Activated CD4-positive, alpha-beta T cell treated with anti-CD3 and anti-CD28 coated beads, Interleukin-2, amount 10 ng/mL, durations not matched to agents 24 days and 14 days (primary cell): ENCODE results near the gene LRGUK. TPM values are rescaled to one million over a fixed set of nuclear protein-coding genes. Genes with fewer than 3 reads are reported as not detected.
"Not testable (repeated sequence)": the region's sequence is repeated elsewhere in the genome, so short reads cannot be mapped to it uniquely, and the experiment has no call there.

Experiments
- DNase-seq: peaks from one replicate; pipeline ENCODE4 v3.0.0; 2022
- H3K27ac Mint-ChIP-seq: one replicate; pipeline ENCODE4 v1.8.0; 2022; ENCODE audit warnings: mild to moderate bottlenecking, mixed read lengths
- H3K27me3 Mint-ChIP-seq: one replicate; pipeline ENCODE4 v1.8.0; 2022; ENCODE audit warnings: mixed read lengths
- H3K36me3 Mint-ChIP-seq: one replicate; pipeline ENCODE4 v1.8.0; 2022; ENCODE audit warnings: low read depth, mild to moderate bottlenecking, mixed read lengths
- H3K4me1 Mint-ChIP-seq: one replicate; pipeline ENCODE4 v1.8.0; 2021; ENCODE audit warnings: mixed read lengths
- H3K4me3 Mint-ChIP-seq: one replicate; pipeline ENCODE4 v1.8.0; 2022; ENCODE audit warnings: mild to moderate bottlenecking, moderate library complexity, mixed read lengths
- H3K9me3 Mint-ChIP-seq: one replicate; pipeline ENCODE4 v1.8.0; 2021; ENCODE audit warnings: mixed read lengths
- intact Hi-C: fragments of 100-400 bp; cut with micrococcal nuclease; formaldehyde crosslinking; loops from one replicate; pipeline ENCODE4 v1.15.1; 2023
- total RNA-seq: library from RNA; stranded (reverse); gene quantifications from 2 replicates; pipeline ENCODE4 v1.2.3, GENCODE V29; 2022

The LRGUK gene
- total RNA-seq, 1 donor from 2014 or later = 0.16 TPM

DNA sequence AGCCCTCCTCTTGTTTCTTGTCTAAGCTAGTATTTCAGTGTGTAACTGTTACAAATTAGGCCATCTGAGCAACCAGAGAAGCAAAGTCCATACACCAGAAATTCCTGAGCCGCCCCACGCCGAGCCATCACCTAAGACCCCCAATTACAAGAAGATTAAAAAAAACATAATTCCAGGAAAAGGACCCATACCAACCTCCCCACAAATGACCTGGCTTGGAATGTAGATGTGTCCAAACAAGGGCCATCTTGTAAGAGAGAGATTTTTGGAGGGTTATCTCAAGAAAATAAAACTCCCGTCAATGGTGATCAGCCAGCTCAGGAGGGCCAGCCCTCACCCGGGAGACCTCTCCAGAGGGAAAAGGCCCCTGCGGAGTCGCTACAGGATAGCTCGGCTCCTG is 83.1 kb downstream of the LRGUK start:
- intact Hi-C loops = no loop called here
- DNase-seq = no peak
- Mint-ChIP-seq H3K27me3 (peaks cover 7% of the 10 kb centered on the region), H3K9me3 (no peaks in the 10 kb centered on the region), H3K4me1 (no peaks in the 10 kb centered on the region), H3K36me3 (no peaks in the 10 kb centered on the region), H3K27ac (no peak overlapping the region), H3K4me3 (no peak overlapping the region)

DNA sequence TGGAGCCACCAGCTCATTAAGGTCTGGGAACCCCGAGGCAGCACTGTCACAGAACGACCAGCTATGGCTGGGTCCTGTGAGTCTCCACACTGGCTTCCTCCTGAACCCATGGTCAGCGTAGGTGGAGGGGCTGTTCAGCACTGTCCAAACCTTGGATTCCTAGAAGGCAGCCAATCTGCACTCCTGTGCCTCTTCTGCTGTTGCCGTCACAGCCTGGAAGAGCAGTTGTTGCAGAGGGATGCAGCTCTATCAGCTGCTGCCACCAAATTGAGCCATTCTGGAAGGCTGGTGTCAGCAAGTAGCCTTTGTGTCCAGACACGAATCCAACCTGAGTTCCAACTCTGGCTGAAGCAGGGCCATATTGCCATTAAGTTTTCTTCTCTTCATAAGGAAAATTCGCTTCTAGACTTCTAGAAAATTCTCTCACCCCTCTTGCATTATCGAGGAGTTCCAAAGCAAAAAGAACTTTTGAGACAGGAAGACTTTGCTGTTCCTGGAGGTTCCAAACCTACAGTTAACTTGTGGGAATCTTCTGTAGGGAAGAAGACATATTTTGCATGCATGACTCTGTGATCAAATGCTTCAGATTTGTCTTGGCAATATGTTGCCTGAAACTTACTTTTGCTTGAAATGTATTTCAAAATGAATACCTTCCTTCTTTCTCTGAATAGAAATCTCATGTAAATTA is 84.0 kb downstream of the LRGUK start:
- no peak for DNase-seq
- Mint-ChIP-seq H3K4me1 (no peaks in the 10 kb centered on the region), H3K4me3 (no peak overlapping the region), H3K9me3 (no peaks in the 10 kb centered on the region), H3K27me3 (peaks cover 7% of the 10 kb centered on the region), H3K36me3 (no peaks in the 10 kb centered on the region), H3K27ac (no peak overlapping the region)
- intact Hi-C loops = no loop called here

DNA sequence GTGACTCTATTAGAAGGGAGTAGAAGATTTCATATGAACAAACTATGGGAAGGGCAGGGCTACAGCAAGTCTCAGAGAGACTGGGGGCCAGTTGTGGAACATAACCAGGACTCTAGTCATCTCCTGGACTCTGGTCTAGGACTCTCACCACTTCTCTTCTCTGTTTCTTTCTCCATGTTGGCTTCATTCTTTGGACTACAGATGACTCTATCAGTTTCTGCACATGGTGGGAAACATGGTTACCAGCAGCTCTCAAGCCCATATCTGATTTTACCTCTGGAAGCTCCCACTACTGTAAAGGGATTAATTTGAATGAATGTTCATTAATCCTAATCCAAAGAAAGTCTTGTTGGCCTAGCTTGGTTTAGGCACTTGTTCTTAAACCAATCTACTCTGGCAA is 84.7 kb downstream of the LRGUK start:
- no peaks in the 10 kb centered on the region for H3K9me3 Mint-ChIP-seq
- peaks cover 7% of the 10 kb centered on the region for H3K27me3 Mint-ChIP-seq
- H3K36me3 Mint-ChIP-seq = no peaks in the 10 kb centered on the region
- H3K27ac Mint-ChIP-seq = no peak overlapping the region
- no peaks in the 10 kb centered on the region for H3K4me1 Mint-ChIP-seq
- intact Hi-C loops = no loop called here
- no peak overlapping the region for H3K4me3 Mint-ChIP-seq
- no peak for DNase-seq

DNA sequence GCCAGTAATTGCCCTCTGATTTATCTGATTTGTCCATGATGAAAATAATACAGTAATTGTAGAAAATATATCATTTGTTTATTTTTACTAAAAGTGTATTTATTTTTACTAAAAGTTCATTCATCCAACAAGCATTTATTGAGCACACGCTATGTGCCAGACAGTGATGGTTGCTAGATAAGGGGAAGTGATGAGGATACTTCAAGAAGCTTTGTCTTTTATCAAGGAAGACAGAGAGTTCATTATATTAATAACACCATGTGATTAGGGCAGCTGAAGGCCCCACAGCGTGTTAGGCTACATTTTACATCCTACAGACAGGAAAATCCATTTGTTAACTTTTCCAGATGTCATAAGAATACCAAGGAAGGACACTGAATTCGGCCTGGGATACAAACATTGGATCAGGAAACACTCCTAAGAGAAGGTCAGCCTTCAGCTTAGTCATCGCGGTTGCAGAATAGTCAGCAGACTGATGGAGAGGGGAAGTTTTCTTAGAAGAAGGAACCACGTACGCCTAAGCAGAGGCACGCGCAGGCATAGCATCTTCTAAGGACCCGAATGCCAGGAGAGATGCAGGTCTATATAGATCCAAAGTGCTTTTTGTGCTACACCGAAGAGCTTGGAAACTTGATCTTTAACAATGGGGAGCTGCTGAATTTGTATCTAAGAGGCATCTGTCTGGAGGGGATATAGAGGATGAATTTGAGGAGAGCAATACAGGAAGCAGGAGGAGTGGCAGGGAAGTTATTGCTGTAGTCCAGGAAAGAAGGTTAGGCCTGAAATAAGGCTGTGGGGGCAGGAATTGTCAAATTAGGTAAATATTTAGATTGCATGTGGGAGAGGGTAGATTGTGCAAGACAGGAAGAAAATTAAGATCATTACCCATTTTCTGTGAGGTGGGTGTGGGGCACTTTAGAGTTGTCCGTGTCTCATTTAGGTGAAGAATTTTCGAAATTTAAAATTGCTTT is 85.7 kb downstream of the LRGUK start:
- DNase-seq = no peak
- no peaks in the 10 kb centered on the region for H3K36me3 Mint-ChIP-seq
- H3K27ac Mint-ChIP-seq = no peak overlapping the region
- H3K9me3 Mint-ChIP-seq = no peaks in the 10 kb centered on the region
- H3K4me1 Mint-ChIP-seq = no peaks in the 10 kb centered on the region
- peaks cover 7% of the 10 kb centered on the region for H3K27me3 Mint-ChIP-seq
- intact Hi-C loops = no loop called here
- H3K4me3 Mint-ChIP-seq = no peak overlapping the region

DNA sequence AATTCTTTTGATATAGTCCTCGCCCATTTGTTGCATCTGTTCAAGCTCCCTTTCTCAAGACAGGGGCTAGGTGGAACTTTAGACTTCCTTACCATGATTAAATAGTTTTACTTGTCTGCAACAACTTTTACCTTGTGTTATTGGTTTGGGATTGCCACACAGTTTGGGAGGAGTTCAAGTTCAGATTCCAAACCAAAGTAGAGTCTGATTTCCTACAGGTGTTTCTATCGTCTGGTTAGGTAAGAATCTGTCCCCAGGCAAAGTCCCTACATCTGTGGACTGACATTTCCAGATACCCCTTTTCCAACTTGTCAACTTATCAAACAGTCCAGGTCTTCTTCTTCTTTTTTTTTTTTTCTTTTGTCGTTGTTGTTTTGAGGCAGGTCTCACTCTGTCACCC is 93.1 kb downstream of the LRGUK start:
- Mint-ChIP-seq H3K4me1 (no peaks in the 10 kb centered on the region), H3K4me3 (no peak overlapping the region), H3K9me3 (no peaks in the 10 kb centered on the region), H3K27me3 (peaks cover 4% of the 10 kb centered on the region), H3K36me3 (no peaks in the 10 kb centered on the region), H3K27ac (no peak overlapping the region)
- DNase-seq = no peak
- intact Hi-C loops = no loop called here

DNA sequence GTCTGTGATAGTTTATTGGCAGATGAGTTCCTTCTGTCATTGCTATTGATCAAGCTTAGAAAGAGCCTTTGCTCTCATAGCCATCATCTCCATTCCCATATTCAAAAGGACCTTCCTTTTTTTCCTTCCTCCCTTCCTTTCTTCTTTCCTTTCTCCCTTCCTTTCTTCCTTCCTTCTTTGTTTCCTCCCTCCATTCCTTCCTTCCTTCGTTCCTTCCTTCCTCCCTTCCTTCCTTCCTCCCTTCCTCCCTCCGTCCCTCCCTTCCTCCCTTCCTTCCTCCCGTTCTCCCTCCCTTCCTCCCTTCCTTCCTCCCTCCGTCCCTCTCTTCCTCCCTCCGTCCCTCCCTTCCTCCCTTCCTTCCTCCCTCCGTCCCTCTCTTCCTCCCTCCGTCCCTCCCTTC is 104.2 kb downstream of the LRGUK start:
- H3K27ac Mint-ChIP-seq, H3K4me1 Mint-ChIP-seq, H3K4me3 Mint-ChIP-seq, DNase-seq, intact Hi-C loops, H3K36me3 Mint-ChIP-seq, H3K9me3 Mint-ChIP-seq, H3K27me3 Mint-ChIP-seq: not testable (repeated sequence)

DNA sequence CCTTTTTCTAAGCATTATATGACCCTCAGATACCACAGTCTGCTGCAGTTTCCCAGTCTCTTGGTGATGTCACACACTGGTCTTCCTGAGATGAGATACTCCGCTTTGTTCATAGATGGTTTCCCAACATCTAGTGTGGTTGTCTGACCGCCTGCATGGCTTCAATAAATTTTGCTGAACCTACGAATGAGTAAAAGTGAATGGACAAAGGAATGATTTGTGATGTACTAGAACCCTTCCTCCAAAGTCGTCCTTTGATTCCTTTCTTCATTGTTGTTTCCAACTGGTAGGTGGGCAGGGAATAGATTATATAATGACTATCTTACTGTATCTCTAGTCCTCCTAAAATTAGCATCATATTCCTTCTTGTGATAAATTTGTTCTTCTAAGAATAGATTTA is 107.1 kb downstream of the LRGUK start:
- Mint-ChIP-seq H3K27me3 (no peaks in the 10 kb centered on the region), H3K27ac (no peak overlapping the region), H3K4me1 (no peaks in the 10 kb centered on the region), H3K36me3 (no peaks in the 10 kb centered on the region), H3K4me3 (no peak overlapping the region), H3K9me3 (no peaks in the 10 kb centered on the region)
- DNase-seq = no peak
- intact Hi-C loops = no loop called here

DNA sequence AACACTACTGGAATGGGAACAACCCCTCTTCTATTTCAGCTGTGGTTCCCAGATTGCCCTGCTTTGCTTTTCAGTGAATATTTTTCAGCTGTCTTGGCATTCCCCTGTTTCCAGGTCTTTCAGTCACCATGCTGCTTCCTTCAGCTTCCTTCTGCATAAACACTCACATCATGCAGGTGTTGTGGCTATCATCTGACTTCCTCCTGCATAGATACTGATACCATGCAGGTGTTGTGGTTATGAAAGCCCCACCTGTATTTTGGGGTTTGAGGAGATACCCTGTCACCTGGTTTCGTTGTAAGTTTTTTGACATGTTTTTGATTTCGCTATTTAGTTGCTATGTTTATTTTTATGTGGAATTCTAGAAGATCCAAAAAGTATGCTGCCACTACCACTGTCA is 118.1 kb downstream of the LRGUK start:
- DNase-seq = no peak
- H3K9me3 Mint-ChIP-seq = no peaks in the 10 kb centered on the region
- no peak overlapping the region for H3K4me3 Mint-ChIP-seq
- H3K27me3 Mint-ChIP-seq = no peaks in the 10 kb centered on the region
- no peaks in the 10 kb centered on the region for H3K36me3 Mint-ChIP-seq
- H3K4me1 Mint-ChIP-seq = no peaks in the 10 kb centered on the region
- no peak overlapping the region for H3K27ac Mint-ChIP-seq
- intact Hi-C loops = no loop called here

DNA sequence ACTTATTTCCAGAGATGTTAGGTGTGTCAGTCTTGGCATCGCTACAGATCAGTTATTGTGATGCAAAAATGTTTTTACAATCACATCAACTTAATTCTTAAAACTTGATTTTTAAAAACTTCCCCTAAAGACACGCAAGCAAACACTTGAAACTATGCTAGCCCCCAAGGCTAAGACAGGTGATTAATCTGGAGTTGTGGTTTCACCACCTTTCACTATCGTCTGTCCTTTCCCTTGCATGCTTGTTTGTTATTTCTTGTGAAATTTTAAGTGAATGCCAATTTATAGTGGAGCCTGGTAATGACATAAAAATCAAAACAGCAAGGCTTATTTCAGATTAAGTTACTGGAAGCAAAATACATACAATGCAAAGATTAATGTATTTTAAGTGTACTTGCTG is 119.2 kb downstream of the LRGUK start:
- intact Hi-C loops = no loop called here
- H3K4me3 Mint-ChIP-seq = no peak overlapping the region
- H3K27me3 Mint-ChIP-seq = no peaks in the 10 kb centered on the region
- no peaks in the 10 kb centered on the region for H3K36me3 Mint-ChIP-seq
- no peak overlapping the region for H3K27ac Mint-ChIP-seq
- DNase-seq = no peak
- H3K9me3 Mint-ChIP-seq = no peaks in the 10 kb centered on the region
- H3K4me1 Mint-ChIP-seq = no peaks in the 10 kb centered on the region

DNA sequence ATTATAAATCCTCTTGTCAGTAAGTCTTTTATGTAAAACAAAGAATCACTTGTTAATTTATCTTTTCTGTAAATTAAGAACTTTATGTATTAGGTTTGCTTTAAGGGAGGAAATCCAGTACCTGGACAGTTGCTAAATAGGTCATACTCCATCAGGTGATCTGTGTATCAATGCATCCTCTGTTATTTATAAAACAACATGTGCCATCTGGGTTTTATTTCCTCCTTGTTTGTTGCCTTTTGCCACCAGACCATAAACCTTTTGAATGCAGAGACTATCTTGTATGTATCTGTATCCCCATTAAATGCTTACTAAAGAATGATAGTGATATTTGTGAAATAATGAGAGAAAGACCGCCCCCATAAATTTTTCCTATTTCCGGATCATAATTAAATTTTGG is 119.6 kb downstream of the LRGUK start:
- intact Hi-C loops = no loop called here
- H3K36me3 Mint-ChIP-seq = no peaks in the 10 kb centered on the region
- no peak overlapping the region for H3K4me3 Mint-ChIP-seq
- no peak overlapping the region for H3K27ac Mint-ChIP-seq
- no peaks in the 10 kb centered on the region for H3K4me1 Mint-ChIP-seq
- H3K9me3 Mint-ChIP-seq = no peaks in the 10 kb centered on the region
- DNase-seq = no peak
- no peaks in the 10 kb centered on the region for H3K27me3 Mint-ChIP-seq

DNA sequence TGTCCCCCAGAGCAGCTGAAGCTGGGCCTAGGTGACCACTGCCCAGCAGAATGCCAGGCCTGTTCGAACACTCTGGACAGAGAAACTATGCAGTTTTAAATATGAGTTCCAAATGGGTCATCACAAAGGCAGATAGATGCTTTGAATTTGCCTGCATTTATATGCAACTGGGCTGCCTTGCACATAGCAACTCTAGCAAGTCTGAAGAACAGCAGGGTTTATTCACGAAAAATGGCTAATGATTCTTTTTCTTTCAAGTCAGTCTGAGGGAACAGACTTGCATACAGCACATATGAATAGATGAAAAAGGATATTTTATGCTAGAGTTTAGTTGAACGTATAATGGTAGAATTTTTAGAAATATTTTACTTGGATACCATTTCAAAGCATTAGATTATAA is 121.1 kb downstream of the LRGUK start:
- Mint-ChIP-seq H3K9me3 (no peaks in the 10 kb centered on the region), H3K27me3 (no peaks in the 10 kb centered on the region), H3K4me1 (no peaks in the 10 kb centered on the region), H3K4me3 (no peak overlapping the region), H3K36me3 (no peaks in the 10 kb centered on the region), H3K27ac (no peak overlapping the region)
- no peak for DNase-seq
- intact Hi-C loops = no loop called here

DNA sequence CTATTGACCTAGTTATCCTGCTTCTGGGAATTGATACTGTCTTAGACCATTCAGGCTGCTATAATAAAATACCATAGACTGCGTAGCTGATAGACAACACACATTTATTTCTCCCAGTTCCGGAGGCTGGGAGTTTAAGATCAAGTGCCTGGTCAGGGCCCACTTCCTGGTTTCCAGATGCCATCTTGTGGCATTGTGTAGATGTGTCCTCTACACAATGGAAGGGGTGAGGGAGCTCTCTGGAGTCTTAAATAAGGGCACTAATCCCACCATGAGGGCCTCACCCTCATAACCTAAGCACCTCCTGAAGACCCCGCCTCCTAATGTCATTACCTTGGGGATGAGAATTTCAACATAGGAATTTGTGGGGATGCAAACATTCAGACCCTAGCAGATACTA is 127.2 kb downstream of the LRGUK start:
- no peaks in the 10 kb centered on the region for H3K9me3 Mint-ChIP-seq
- H3K4me1 Mint-ChIP-seq = no peaks in the 10 kb centered on the region
- intact Hi-C loops = no loop called here
- no peak overlapping the region for H3K4me3 Mint-ChIP-seq
- no peak overlapping the region for H3K27ac Mint-ChIP-seq
- H3K36me3 Mint-ChIP-seq = no peaks in the 10 kb centered on the region
- DNase-seq = no peak
- H3K27me3 Mint-ChIP-seq = no peaks in the 10 kb centered on the region

DNA sequence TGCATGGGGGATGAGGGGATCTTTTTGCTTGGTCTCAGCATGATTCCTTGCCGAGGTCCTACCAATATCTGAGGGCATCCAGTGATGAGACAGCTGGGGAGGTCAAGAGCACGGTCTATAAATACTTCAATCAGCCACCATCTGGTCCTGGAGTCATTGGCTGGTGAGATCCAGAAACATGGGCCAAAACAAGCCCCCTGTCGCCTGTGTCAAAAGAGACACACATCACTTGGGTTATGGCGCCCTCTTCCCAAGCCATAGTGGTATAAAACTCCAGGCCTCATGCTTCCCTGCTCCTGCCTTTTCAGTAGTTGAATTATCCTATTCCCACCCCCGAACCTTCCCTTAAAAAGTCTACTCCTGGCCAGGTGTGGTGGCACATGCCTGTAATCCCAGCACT is 128.7 kb downstream of the LRGUK start:
- no peak overlapping the region for H3K4me3 Mint-ChIP-seq
- DNase-seq = no peak
- intact Hi-C loops = no loop called here
- no peak overlapping the region for H3K27ac Mint-ChIP-seq
- no peaks in the 10 kb centered on the region for H3K9me3 Mint-ChIP-seq
- H3K27me3 Mint-ChIP-seq = no peaks in the 10 kb centered on the region
- no peaks in the 10 kb centered on the region for H3K4me1 Mint-ChIP-seq
- H3K36me3 Mint-ChIP-seq = no peaks in the 10 kb centered on the region

DNA sequence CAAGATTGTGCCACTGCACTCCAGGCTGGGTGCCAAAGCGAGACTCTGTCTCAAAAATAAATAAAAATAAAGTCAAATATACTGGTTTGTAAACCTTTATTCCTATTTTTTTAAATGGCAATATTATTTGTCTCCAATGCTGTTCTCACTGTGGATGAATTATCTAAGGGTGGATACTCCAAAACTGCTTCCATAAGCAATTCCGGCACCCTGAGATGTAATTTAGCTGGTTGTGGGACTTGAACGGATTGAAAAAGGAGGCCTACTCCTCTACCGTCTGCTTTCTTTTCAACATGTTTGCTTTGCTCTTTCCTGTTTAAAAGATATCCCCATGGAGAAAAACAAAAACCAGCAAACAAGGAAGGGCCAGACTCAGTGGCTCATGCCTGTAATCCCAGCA is 135.2 kb downstream of the LRGUK start:
- intact Hi-C loops = no loop called here

More for the DNA sequence above, 135.2 kb downstream of the LRGUK start:
- Mint-ChIP-seq H3K4me1 (no peaks in the 10 kb centered on the region), H3K36me3 (no peaks in the 10 kb centered on the region), H3K4me3 (no peak overlapping the region), H3K27ac (no peak overlapping the region), H3K9me3 (peaks cover 6% of the 10 kb centered on the region), H3K27me3 (peaks cover 6% of the 10 kb centered on the region)
- no peak for DNase-seq
